Measurements from ENCODE around the gene NXF1. TPM values are rescaled to one million over a fixed set of nuclear protein-coding genes. Genes with fewer than 3 reads are reported as not detected.

The NXF1 gene
- total and polyA plus RNA-seq, 2 experiments from 2014 or later: 37.2 to 71.9 TPM

- Histone ChIP-seq H2AFZ (no peak overlapping the region), H3K4me2 (peak overlapping the region; percentile 83), H3K27me3 (no peaks in the 10 kb centered on the region), H3K36me3 (replicated peaks; ENCODE audit: insufficient read depth, low read depth) (no peaks in the 10 kb centered on the region), H3K79me2 (peaks cover 29% of the 10 kb centered on the region), H3K27ac (peak overlapping the region; percentile 86), H3K9me3 (ENCODE audit: low read depth) (no peaks in the 10 kb centered on the region), H3K9me2 (replicated peaks; ENCODE audit: insufficient read depth) (no peaks in the 10 kb centered on the region), H3K4me3 (no peak overlapping the region), H3K4me1 (ENCODE audit: insufficient read depth) (peaks cover 19% of the 10 kb centered on the region), H4K20me1 (ENCODE audit: insufficient read depth, poor library complexity, severe bottlenecking) (no peaks in the 10 kb centered on the region)
- WGBS (ENCODE audit: low lambda C conversion rate, missing lambda C conversion rate): 79% methylated on average over 5 of the region's 5 CpGs
- DNase-seq (ENCODE audit: low spot score): peak; percentile 37
- TF ChIP-seq EZH2 (IDR thresholded peaks at IDR 0.05; ENCODE audit: borderline replicate concordance) (no peak), CTCF (IDR thresholded peaks at IDR 0.05; ENCODE audit: poor library complexity) (no peak), EZH2phosphoT487 (IDR thresholded peaks at IDR 0.05; ENCODE audit: low read depth, severe bottlenecking, unreplicated experiment) (no peak)
Observed at GRCh38 chr11:62806611-62807121, 1.4 kb upstream of the NXF1 start.

DNA sequence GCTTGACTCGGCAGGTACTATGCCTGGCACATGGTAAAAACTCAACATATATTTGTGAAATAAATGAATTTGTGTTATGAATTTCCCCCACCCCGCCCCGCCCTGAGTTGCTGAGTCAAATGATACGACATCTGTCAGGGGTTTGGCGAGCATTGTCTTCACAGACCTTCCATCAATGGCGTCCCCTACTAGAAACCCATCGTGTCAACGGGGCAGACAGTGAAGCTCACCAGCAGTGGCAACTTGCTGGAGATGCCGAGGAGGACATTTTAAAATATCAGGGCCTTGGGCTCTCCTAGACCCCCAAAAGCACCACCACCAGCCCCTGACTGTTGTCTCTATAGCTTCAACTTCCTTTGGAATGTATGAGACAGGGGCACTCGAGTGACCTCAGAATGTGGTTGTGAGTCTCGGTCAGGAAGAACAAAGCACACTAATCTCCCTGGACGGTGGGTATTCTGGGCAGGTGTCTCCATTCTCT, 761 bp upstream of the NXF1 start:
- Histone ChIP-seq H3K27me3 (no peaks in the 10 kb centered on the region), H3K9me3 (ENCODE audit: low read depth) (no peaks in the 10 kb centered on the region), H3K9me2 (replicated peaks; ENCODE audit: insufficient read depth) (no peaks in the 10 kb centered on the region), H3K36me3 (replicated peaks; ENCODE audit: insufficient read depth, low read depth) (no peaks in the 10 kb centered on the region), H2AFZ (peak overlapping the region; percentile 62), H3K79me2 (peaks cover 31% of the 10 kb centered on the region), H3K4me1 (ENCODE audit: insufficient read depth) (peaks cover 19% of the 10 kb centered on the region), H3K4me3 (peak overlapping the region; percentile 47), H4K20me1 (ENCODE audit: insufficient read depth, poor library complexity, severe bottlenecking) (no peaks in the 10 kb centered on the region), H3K4me2 (peak overlapping the region; percentile 83), H3K27ac (peak overlapping the region; percentile 86)
- WGBS (ENCODE audit: low lambda C conversion rate, missing lambda C conversion rate): 34% methylated on average over 12 of the region's 12 CpGs
- TF ChIP-seq EZH2phosphoT487 (IDR thresholded peaks at IDR 0.05; ENCODE audit: low read depth, severe bottlenecking, unreplicated experiment) (no peak), CTCF (IDR thresholded peaks at IDR 0.05; ENCODE audit: poor library complexity) (no peak), EZH2 (IDR thresholded peaks at IDR 0.05; ENCODE audit: borderline replicate concordance) (no peak)
- no peak for DNase-seq (ENCODE audit: low spot score)

- peak overlapping the region; percentile 67 for H3K4me3 ChIP-seq
- H3K9me2 ChIP-seq (replicated peaks; ENCODE audit: insufficient read depth): no peaks in the 10 kb centered on the region
- DNase-seq (ENCODE audit: low spot score): peak; percentile 39
- no peak overlapping the region for H2AFZ ChIP-seq
- H3K4me2 ChIP-seq: peak overlapping the region; percentile 82
- 9% methylated on average over 14 of the region's 14 CpGs for WGBS (ENCODE audit: low lambda C conversion rate, missing lambda C conversion rate)
- no peak for TF ChIP-seq CTCF (IDR thresholded peaks at IDR 0.05; ENCODE audit: poor library complexity)
- no peak for TF ChIP-seq EZH2phosphoT487 (IDR thresholded peaks at IDR 0.05; ENCODE audit: low read depth, severe bottlenecking, unreplicated experiment)
- TF ChIP-seq EZH2 (IDR thresholded peaks at IDR 0.05; ENCODE audit: borderline replicate concordance): no peak
- H4K20me1 ChIP-seq (ENCODE audit: insufficient read depth, poor library complexity, severe bottlenecking): no peaks in the 10 kb centered on the region
- no peaks in the 10 kb centered on the region for H3K9me3 ChIP-seq (ENCODE audit: low read depth)
- H3K36me3 ChIP-seq (replicated peaks; ENCODE audit: insufficient read depth, low read depth): no peaks in the 10 kb centered on the region
- peak overlapping the region; percentile 68 for H3K27ac ChIP-seq
- H3K79me2 ChIP-seq: peaks cover 32% of the 10 kb centered on the region
- H3K4me1 ChIP-seq (ENCODE audit: insufficient read depth): peaks cover 19% of the 10 kb centered on the region
- no peaks in the 10 kb centered on the region for H3K27me3 ChIP-seq
Observed at GRCh38 chr11:62804310-62805075, 747 bp downstream of the NXF1 start.
